PC-3 (cell line): ENCODE results near the gene SPP2.

Experiments
- EZH2 ChIP-seq: fragments of 300-600 bp; sonication (generic); IDR thresholded peaks from one replicate; pipeline ENCODE4 v1.6.1; 2017; ENCODE audit warnings: antibody characterized with exemption, mild to moderate bottlenecking, low read length; ENCODE audit not compliant: unreplicated experiment
- EZH2phosphoT487 ChIP-seq: fragments of 300-600 bp; sonication (generic); IDR thresholded peaks from 2 replicates; pipeline ENCODE4 v1.6.1; 2018; ENCODE audit warnings: mild to moderate bottlenecking, antibody characterized with exemption, low read length, borderline replicate concordance
- TF ChIP-seq, protein P1 (sequence below): fragments of 300-600 bp; sonication (generic); conservative IDR thresholded peaks from 2 replicates; pipeline ENCODE4 v1.5.1; 2017; ENCODE audit warnings: antibody characterized with exemption, low read depth, mild to moderate bottlenecking, low read length

DNA sequence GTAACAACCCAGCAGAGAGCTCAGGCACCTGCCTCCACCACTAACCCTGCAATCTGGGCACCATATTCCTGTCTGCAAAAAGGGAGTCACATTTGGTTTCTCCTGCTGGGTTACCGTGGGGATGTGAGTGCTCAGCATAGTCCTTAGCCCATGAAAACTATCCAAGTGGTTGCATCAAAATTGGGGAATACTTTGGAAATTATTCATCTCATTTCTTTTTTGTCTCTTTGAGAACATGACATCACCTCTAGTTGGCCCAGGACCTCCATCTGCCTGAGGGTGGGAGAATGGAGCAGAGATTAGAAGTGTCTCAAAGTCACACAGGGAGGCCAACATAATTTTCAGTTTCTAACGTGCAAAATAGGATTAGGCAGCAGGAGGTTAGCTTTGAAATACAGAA lies 19.3 kb upstream of the SPP2 start:
- TF ChIP-seq EZH2 (no peak), EZH2phosphoT487 (no peak)
- TF ChIP-seq, protein P1, sequence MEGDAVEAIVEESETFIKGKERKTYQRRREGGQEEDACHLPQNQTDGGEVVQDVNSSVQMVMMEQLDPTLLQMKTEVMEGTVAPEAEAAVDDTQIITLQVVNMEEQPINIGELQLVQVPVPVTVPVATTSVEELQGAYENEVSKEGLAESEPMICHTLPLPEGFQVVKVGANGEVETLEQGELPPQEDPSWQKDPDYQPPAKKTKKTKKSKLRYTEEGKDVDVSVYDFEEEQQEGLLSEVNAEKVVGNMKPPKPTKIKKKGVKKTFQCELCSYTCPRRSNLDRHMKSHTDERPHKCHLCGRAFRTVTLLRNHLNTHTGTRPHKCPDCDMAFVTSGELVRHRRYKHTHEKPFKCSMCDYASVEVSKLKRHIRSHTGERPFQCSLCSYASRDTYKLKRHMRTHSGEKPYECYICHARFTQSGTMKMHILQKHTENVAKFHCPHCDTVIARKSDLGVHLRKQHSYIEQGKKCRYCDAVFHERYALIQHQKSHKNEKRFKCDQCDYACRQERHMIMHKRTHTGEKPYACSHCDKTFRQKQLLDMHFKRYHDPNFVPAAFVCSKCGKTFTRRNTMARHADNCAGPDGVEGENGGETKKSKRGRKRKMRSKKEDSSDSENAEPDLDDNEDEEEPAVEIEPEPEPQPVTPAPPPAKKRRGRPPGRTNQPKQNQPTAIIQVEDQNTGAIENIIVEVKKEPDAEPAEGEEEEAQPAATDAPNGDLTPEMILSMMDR = no peak
